Prostate gland (tissue), 2 donors: ENCODE data around the gene LIPH.

Experiments
- CTCF ChIP-seq, 4 experiments: fragments of 200-600 bp in 2 of 4; fragments of 450-650 bp in 2 of 4; sonication (generic) in 2 of 4; IDR thresholded peaks; 1 replicate in 3 of 4; 2 replicates in 1 of 4; pipeline ENCODE4 v1.5.1; 2016 to 2019; ENCODE audit warnings: antibody characterized with exemption in 4 of 4, mild to moderate bottlenecking in 2 of 4, moderate library complexity in 2 of 4
- POLR2AphosphoS5 ChIP-seq: sonication (generic); formaldehyde crosslinking; IDR thresholded peaks from one replicate; pipeline ENCODE4 v1.6.1; 2017; ENCODE audit warnings: antibody characterized with exemption

GRCh38 chr3:185469542-185469941, 82.8 kb downstream of the LIPH start:
- TF ChIP-seq CTCF (IDR thresholded peaks at IDR 0.05) (no peak), POLR2AphosphoS5 (no peak)
